Measurements from ENCODE around the gene ABCB6.
"Not testable (repeated sequence)": the region's sequence is repeated elsewhere in the genome, so short reads cannot be mapped to it uniquely, and the experiment has no call there.

ABCB6 gene

DNA sequence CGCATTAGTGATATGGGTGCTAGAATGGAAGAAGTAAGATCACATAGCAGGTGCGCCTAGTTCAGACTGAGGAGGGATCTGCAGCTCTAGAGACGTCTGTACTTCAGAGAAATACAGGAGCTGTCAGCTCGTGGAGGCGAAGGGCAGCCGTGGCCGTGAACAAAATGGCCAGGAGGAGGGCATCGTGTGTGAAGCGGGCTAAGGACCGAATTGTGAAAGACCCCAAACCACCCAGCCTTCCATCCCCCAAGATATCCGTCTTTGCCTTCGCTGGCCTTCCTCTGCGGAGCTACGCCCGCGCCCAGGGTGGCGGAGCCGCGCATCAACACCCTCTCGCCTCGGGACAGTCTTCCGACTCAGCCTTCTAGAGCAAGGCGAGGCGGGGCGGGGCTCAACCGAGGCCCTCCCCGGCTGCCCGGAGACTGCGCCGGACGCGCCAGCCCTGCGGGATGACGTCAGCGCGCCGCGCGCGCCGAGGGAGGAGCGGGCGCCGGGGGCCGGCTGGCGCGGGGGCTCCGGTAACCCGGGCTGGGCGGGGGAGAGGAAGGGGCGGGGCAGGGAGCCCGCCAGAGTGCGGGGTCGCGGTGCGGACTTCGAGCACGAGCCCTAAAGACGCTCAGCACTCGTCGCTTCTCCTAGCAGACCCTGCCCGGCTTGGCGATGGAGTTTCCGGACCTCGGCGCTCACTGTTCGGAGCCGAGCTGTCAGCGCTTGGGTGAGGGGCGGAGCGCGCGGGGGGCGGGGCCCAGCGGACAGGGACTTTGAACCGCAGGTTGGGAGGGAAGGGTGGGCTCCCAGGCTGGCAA is 12.2 kb downstream of the ABCB6 start, which contains the start of gene ZFAND2B:
TSS of gene ZFAND2B (plus strand) at position 455 of the 806 bp plus-strand sequence. CDS start at position 661, 206 bp downstream.
- H3K4me1 ChIP-seq (ENCODE audit: insufficient read depth, insufficient read length), result peaks cover 3% of the 10 kb centered on the region
- TF ChIP-seq ZNF274 (IDR thresholded peaks at IDR 0.05; ENCODE audit: low read depth, low read length) (no peak), SUZ12 (IDR thresholded peaks at IDR 0.05; ENCODE audit: extremely low read depth, insufficient read depth, insufficient read length) (no peak), YY1 (IDR thresholded peaks at IDR 0.05; ENCODE audit: insufficient read depth, insufficient read length) (no peak)
- peak; percentile 93 for DNase-seq (ENCODE audit: low read depth, low spot score)

DNA sequence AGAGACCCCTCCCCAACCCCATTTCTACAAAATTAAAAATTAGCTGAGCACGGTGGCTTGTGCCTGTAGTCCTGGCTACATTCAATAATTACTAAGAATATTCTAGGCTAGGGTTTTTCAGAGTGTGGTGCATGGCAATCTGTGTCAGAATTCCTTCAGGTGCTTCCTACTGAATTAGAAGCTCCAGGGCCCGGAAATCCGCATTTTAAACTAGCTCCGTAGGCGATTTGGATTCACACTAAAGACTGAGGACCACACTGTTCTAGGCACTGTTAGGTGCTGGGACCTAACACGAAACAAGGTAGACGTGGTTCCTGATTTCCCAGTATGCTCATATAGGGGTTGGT is 12.8 kb downstream of the ABCB6 start:
- Histone ChIP-seq H3K4me3 (ENCODE audit: insufficient read length, low read depth) (peak overlapping the region; percentile 68), H3K9me3 (ENCODE audit: insufficient read depth, low read length) (peaks cover 15% of the 10 kb centered on the region; the same call in 1 of the 2 replicates), H3K9ac (ENCODE audit: insufficient read length, low read depth) (peak overlapping the region; percentile 91), H3K27me3 (ENCODE audit: insufficient read depth, insufficient read length) (no peaks in the 10 kb centered on the region), H3K36me3 (ENCODE audit: insufficient read depth, insufficient read length, low read length) (peaks cover 33% of the 10 kb centered on the region), H3K4me1 (ENCODE audit: insufficient read depth, insufficient read length) (peaks cover 3% of the 10 kb centered on the region)
- no peak for TF ChIP-seq YY1 (IDR thresholded peaks at IDR 0.05; ENCODE audit: insufficient read depth, insufficient read length)
- no peak for TF ChIP-seq ZNF274 (IDR thresholded peaks at IDR 0.05; ENCODE audit: low read depth, low read length)
- no peak for TF ChIP-seq SUZ12 (IDR thresholded peaks at IDR 0.05; ENCODE audit: extremely low read depth, insufficient read depth, insufficient read length)
- no peak for DNase-seq (ENCODE audit: low read depth, low spot score)

More for the DNA sequence above, 12.2 kb downstream of the ABCB6 start, which contains the start of gene ZFAND2B:
- Histone ChIP-seq H3K9me3 (ENCODE audit: insufficient read depth, low read length) (0 out of 2 replicates have a peak, but pooled peaks cover 10% of the 10 kb centered on the region), H3K36me3 (ENCODE audit: insufficient read depth, insufficient read length, low read length) (peaks cover 38% of the 10 kb centered on the region), H3K4me3 (ENCODE audit: insufficient read length, low read depth) (peak within 1 kb of the TSS; percentile 68), H3K27me3 (ENCODE audit: insufficient read depth, insufficient read length) (no peaks in the 10 kb centered on the region), H3K9ac (ENCODE audit: insufficient read length, low read depth) (peak within 1 kb of the TSS; percentile 91)

DNA sequence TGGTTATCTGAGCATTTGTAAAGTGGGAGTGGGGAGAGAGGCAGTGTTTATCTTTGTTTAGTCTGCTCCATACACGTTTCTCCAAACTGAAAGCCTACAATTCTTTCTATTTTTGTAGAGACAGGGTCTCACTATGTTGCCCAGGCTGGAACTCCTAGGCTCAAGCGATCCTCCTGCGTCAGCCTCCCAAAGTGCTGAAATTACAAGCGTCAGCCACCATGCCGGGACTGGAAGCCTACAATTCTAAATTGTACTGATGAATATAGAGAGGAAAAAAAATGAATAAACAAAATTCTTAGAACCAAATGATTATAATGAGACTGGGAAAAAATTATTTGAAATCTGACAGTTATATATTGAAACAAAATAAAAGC is 13.6 kb downstream of the ABCB6 start:
- Histone ChIP-seq H3K4me3 (ENCODE audit: insufficient read length, low read depth) (no peak overlapping the region), H3K9ac (ENCODE audit: insufficient read length, low read depth) (no peak overlapping the region), H3K4me1 (ENCODE audit: insufficient read depth, insufficient read length) (peaks cover 3% of the 10 kb centered on the region), H3K9me3 (ENCODE audit: insufficient read depth, low read length) (peaks cover 15% of the 10 kb centered on the region; the same call in 1 of the 2 replicates), H3K36me3 (ENCODE audit: insufficient read depth, insufficient read length, low read length) (peaks cover 25% of the 10 kb centered on the region), H3K27me3 (ENCODE audit: insufficient read depth, insufficient read length) (no peaks in the 10 kb centered on the region)
- TF ChIP-seq SUZ12 (IDR thresholded peaks at IDR 0.05; ENCODE audit: extremely low read depth, insufficient read depth, insufficient read length) (no peak), YY1 (IDR thresholded peaks at IDR 0.05; ENCODE audit: insufficient read depth, insufficient read length) (no peak), ZNF274 (IDR thresholded peaks at IDR 0.05; ENCODE audit: low read depth, low read length) (no peak)
- DNase-seq (ENCODE audit: low read depth, low spot score), result no peak

DNA sequence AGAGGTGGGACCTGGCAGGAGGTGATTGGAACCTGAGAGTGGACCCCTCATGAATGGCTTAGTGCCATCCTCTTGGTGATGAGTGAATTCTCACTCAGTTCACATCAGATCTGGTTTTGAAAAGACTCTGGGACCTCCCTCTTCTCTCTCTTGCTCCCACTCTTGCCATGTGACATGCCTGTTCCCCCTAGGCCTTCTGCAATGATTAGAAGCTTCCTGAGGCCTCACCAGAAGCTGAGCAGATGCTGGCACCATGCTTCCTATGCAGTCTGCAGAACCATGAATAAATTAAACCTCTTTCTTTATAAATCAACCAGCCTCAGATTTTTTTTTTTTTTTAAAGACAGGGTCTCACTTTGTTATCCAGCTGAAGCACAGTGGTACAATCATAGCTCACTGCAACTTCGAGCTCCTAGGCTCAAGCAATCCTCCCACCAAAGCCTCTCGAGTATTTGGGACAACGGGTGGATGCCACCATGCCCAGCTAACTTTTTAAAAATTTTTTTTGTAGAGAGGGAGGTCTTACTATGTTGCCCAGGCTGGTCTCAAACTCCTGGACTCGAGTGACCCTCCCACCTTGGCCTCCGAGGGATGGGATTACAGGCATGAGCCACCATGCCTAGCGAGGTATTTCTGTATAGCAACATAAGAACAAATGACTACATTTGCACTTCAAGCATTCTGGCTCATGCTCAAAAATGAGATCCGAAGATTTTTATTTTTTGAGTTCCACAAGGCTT is 14.2 kb downstream of the ABCB6 start:
- no peak for DNase-seq (ENCODE audit: low read depth, low spot score)
- Histone ChIP-seq H3K4me3 (ENCODE audit: insufficient read length, low read depth) (no peak overlapping the region), H3K9me3 (ENCODE audit: insufficient read depth, low read length) (peaks cover 15% of the 10 kb centered on the region; the same call in 1 of the 2 replicates), H3K27me3 (ENCODE audit: insufficient read depth, insufficient read length) (no peaks in the 10 kb centered on the region), H3K36me3 (ENCODE audit: insufficient read depth, insufficient read length, low read length) (peaks cover 20% of the 10 kb centered on the region), H3K9ac (ENCODE audit: insufficient read length, low read depth) (no peak overlapping the region), H3K4me1 (ENCODE audit: insufficient read depth, insufficient read length) (peaks cover 3% of the 10 kb centered on the region)
- TF ChIP-seq ZNF274 (IDR thresholded peaks at IDR 0.05; ENCODE audit: low read depth, low read length) (no peak), YY1 (IDR thresholded peaks at IDR 0.05; ENCODE audit: insufficient read depth, insufficient read length) (no peak), SUZ12 (IDR thresholded peaks at IDR 0.05; ENCODE audit: extremely low read depth, insufficient read depth, insufficient read length) (no peak)

DNA sequence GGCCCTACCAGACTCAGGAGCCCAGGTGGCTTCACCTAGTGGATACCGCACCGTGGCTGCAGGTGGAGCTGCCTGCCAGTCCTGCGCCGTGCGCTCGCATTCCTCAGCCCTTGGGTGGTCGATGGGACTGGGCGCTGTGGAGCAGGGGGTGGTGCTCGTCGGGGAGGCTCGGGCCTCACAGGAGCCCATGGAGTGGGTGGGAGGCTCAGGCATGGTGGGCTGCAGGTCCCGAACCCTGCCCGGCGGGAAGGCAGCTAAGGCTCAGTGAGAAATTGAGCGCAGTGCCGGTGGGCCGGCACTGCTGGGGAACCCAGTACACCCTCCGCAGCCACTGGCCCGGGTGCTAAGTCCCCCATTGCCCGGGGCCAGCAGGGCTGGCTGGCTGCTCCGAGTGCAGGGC is 17.4 kb downstream of the ABCB6 start:
- H3K4me3 ChIP-seq (ENCODE audit: insufficient read length, low read depth); H3K4me1 ChIP-seq (ENCODE audit: insufficient read depth, insufficient read length); DNase-seq (ENCODE audit: low read depth, low spot score); H3K36me3 ChIP-seq (ENCODE audit: insufficient read depth, insufficient read length, low read length); H3K27me3 ChIP-seq (ENCODE audit: insufficient read depth, insufficient read length); H3K9ac ChIP-seq (ENCODE audit: insufficient read length, low read depth): not testable (repeated sequence)
- peaks cover 15% of the 10 kb centered on the region; the same call in 1 of the 2 replicates for H3K9me3 ChIP-seq (ENCODE audit: insufficient read depth, low read length)

DNA sequence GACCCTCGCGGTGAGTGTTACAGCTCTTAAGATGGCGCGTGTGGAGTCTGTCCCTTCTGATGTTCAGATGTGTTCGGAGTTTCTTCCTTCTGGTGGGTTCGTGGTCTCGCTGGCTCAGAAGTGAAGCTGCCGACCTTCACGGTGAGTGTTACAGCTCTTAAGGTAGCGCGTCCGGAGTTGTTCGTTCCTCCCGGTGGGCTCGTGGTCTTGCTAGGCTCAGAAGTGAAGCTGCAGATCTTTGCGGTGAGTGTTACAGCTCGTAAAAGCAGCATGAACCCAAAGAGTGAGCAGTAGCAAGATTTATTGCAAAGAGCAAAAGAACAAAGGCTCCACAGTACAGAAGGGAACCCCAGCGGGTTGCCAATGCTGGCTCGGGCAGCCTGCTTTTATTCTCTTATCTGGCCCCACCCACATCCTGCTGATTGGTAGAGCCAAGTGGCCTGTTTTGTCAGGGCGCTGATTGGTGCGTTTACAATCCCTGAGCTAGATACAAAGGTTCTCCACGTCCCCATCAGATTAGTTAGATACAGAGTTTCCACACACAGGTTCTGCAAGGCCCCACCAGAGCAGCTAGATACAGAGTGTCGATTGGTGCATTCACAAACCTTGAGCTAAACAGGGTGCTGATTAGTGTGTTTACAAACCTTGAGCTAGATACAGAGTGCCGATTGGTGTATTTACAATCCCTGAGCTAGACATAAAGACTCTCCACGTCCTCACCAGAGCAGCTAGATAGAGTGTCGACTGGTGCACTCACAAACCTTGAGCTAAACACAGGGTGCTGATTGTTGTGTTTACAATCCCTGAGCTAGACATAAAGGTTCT is 18.0 kb downstream of the ABCB6 start:
- H3K4me3 ChIP-seq (ENCODE audit: insufficient read length, low read depth); H3K4me1 ChIP-seq (ENCODE audit: insufficient read depth, insufficient read length): not testable (repeated sequence)

More for the DNA sequence above, 18.0 kb downstream of the ABCB6 start:
- not testable (repeated sequence) for H3K27me3 ChIP-seq (ENCODE audit: insufficient read depth, insufficient read length); H3K36me3 ChIP-seq (ENCODE audit: insufficient read depth, insufficient read length, low read length); DNase-seq (ENCODE audit: low read depth, low spot score); H3K9ac ChIP-seq (ENCODE audit: insufficient read length, low read depth)
- peaks cover 15% of the 10 kb centered on the region; the same call in 1 of the 2 replicates for H3K9me3 ChIP-seq (ENCODE audit: insufficient read depth, low read length)
